Activated CD4-positive, alpha-beta T cell treated with anti-CD3 and anti-CD28 coated beads, Interleukin-2, amount 10 ng/mL, durations not matched to agents 7 days and 5 days (primary cell): Measurements from ENCODE around the gene PRR7. TPM values are rescaled to one million over a fixed set of nuclear protein-coding genes. Genes with fewer than 3 reads are reported as not detected.
A peak's percentile ranks its signal among the peaks of the same experiment; 100 is the strongest.
"Not testable (repeated sequence)": the region's sequence is repeated elsewhere in the genome, so short reads cannot be mapped to it uniquely, and the experiment has no call there.

Source experiments
- CTCF ChIA-PET: fragments of 350-600 bp; sonication (Branson Sonifier 250); formaldehyde crosslinking; loops from one replicate; lab custom pipeline; 2021; ENCODE audit warnings: antibody characterized with exemption; lab: Charles Lee
- POLR2A ChIA-PET: fragments of 350-600 bp; sonication (Branson Sonifier 250); formaldehyde crosslinking; loops from one replicate; lab custom pipeline; 2021; ENCODE audit warnings: antibody characterized with exemption; lab: Charles Lee
- DNase-seq: peaks from one replicate; pipeline ENCODE4 v3.0.0-alpha.2; 2020
- H3K27ac Mint-ChIP-seq: one replicate; pipeline ENCODE4 v1.8.0; 2021; ENCODE audit warnings: mild to moderate bottlenecking, moderate library complexity, mixed read lengths
- H3K27me3 Mint-ChIP-seq: one replicate; pipeline ENCODE4 v1.8.0; 2021; ENCODE audit warnings: mixed read lengths
- H3K36me3 Mint-ChIP-seq: one replicate; pipeline ENCODE4 v1.8.0; 2021; ENCODE audit warnings: low read depth, mixed read lengths
- H3K4me1 Mint-ChIP-seq: one replicate; pipeline ENCODE4 v1.8.0; 2021; ENCODE audit warnings: mixed read lengths
- H3K4me3 Mint-ChIP-seq: one replicate; pipeline ENCODE4 v1.8.0; 2021; ENCODE audit warnings: mild to moderate bottlenecking, moderate library complexity, mixed read lengths
- H3K9me3 Mint-ChIP-seq: one replicate; pipeline ENCODE4 v1.8.0; 2021; ENCODE audit warnings: mixed read lengths
- total RNA-seq, 2 experiments: library from RNA; stranded (reverse); gene quantifications; one replicate each; pipeline ENCODE4 v1.2.3, GENCODE V29; 2021

The PRR7 gene
- total RNA-seq, 2 experiments from 2014 or later = 5.3 to 9.7 TPM

DNA sequence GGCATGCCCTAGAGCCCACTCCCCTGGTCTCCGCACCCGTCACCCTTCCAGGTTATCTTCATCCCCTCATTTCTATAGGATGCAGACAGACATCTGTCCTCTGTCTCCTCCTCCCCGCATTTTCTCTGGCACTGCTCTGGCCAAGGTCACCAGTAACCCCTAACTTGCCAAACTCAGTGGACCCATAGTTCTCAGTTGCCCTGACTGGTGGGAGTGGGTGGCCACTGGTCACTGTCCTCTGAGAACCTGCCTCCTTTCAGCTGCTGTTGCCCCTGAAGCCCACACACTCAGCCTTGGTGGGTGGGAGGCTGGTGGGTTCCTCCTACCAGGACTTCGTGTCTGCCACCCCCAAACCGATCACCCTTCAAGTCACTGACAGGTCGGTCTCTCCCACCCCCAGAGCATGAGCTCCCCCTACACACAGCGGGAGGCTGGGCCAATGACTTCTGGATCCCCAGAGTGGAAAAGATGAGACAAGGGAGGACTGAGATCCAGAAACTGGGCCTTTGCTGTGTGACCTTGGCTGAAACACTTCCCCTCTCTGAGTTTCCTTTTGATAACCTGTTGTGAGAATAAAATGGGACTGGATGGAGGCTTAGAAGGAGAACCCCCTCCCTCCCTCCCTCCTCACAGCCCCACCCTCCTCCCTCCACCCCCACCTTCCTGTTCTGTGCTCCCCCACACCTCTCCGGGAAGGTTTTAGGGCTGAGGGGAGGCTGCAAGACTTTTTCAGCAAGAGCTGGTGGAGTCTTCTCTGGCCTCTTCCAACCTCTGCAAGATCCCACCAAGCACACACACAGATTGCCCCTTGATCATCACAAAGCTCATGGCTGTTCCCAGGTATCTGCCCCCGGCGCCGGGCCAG lies 29.2 kb downstream of the PRR7 start:
- Mint-ChIP-seq H3K27ac (peak overlapping the region; percentile 58), H3K9me3 (no peaks in the 10 kb centered on the region), H3K36me3 (peaks cover 2% of the 10 kb centered on the region), H3K4me1 (peaks cover 59% of the 10 kb centered on the region), H3K4me3 (no peak overlapping the region), H3K27me3 (peaks cover 13% of the 10 kb centered on the region)
- DNase-seq = no peak
- POLR2A ChIA-PET = no interaction called here
- CTCF ChIA-PET = interaction anchor here (0.7 to 46.8 kb wide), 8 partner anchors 12 to 67 kb away, joined by 3 to 1643 read pairs (median 4); partner anchors contain the start of genes F12, GRK6, PFN3 and SLC34A1

DNA sequence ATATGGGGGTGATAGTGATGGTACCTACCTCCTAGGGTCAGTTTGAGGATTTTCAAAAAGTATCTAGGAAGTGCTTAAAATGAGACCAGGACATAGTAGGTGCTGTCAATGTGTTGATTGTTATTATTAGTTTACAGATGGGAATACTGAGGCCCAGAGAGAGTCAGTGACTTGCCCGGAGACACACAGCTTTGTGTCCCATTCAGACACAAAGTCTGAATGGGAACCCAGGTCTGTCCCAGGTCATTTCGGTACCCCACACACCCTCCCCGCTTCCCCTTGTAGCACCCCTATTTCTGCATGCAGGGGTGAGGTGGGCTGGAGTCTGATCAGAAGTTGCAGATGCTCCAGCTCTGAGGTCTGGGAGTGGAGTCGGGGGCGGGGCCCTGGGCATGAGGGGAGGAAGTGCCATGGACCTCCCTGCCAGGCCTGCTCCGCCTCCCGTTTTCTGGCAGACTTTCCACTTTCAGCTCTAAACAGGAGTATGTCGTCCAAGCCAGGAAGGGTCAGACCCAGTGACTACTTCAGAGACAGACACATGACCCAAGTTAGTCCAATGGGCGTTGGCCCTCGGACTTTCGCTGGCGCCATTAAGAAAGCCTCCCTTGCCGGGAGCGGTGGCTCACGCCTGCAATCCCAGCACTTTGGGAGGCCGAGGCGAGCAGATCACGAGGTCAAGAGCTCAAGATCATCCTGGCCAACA lies 30.1 kb downstream of the PRR7 start:
- CTCF ChIA-PET = interaction anchor here (1.0 to 46.8 kb wide), 7 partner anchors 9 to 167 kb away, joined by 3 to 1643 read pairs (median 5); partner anchors contain the start of genes F12, GRK6, PFN3 and SLC34A1
- H3K4me3 Mint-ChIP-seq = no peak overlapping the region
- H3K9me3 Mint-ChIP-seq = no peaks in the 10 kb centered on the region
- no peak for DNase-seq
- POLR2A ChIA-PET = no interaction called here
- H3K27ac Mint-ChIP-seq = no peak overlapping the region
- peaks cover 2% of the 10 kb centered on the region for H3K36me3 Mint-ChIP-seq
- peaks cover 56% of the 10 kb centered on the region for H3K4me1 Mint-ChIP-seq
- peaks cover 13% of the 10 kb centered on the region for H3K27me3 Mint-ChIP-seq

DNA sequence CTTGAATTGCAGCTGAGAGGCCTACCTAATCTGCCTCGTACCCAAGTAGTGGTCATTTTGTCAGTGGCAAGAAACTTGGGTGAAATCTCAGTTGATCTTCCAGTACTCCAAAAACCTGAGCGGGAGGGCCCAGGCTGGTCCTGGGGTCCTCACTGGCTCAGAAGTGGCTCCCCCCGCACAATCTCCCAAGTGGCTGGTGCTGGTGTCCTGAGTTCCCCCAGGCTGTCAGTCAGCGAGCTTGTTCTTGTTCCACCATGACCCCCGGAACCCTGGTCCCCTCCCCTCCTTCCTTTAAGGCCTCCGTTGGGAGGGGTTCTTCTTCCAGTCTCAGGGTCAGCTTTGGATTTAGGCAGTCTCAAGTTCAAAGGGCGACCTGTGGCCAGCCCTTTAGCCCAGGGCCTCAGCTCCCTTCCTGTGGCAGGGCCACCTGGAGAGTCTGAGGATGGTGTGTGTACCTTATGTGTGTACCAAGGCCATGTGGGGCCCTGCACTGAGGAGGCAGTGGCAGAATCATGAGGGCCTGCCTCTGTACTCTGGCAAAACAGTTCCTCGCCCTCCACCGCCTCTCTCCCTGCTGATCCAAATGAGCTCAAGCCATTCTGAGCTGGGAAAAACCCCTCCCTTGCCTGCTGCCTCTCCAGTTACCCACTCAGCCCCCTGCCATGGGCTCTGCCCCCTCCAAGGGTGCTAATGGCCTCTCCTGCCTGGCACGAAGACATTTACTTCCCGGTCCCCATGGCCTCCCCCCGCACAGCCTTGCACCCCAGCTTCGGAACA lies 31.3 kb downstream of the PRR7 start:
- peaks cover 13% of the 10 kb centered on the region for H3K27me3 Mint-ChIP-seq
- DNase-seq = no peak
- no peak overlapping the region for H3K4me3 Mint-ChIP-seq
- POLR2A ChIA-PET = interaction anchor here (0.7 kb wide), 1 partner anchor 166 kb away, joined by 4 read pairs; no protein-coding TSS in a partner anchor
- H3K4me1 Mint-ChIP-seq = peaks cover 51% of the 10 kb centered on the region
- H3K36me3 Mint-ChIP-seq = peaks cover 2% of the 10 kb centered on the region
- CTCF ChIA-PET = interaction anchor here (1.4 to 46.8 kb wide), 10 partner anchors 10 to 69 kb away, joined by 3 to 1643 read pairs (median 6); partner anchors contain the start of genes F12, GRK6, PFN3 and SLC34A1
- no peaks in the 10 kb centered on the region for H3K9me3 Mint-ChIP-seq
- peak overlapping the region; percentile 91 for H3K27ac Mint-ChIP-seq

DNA sequence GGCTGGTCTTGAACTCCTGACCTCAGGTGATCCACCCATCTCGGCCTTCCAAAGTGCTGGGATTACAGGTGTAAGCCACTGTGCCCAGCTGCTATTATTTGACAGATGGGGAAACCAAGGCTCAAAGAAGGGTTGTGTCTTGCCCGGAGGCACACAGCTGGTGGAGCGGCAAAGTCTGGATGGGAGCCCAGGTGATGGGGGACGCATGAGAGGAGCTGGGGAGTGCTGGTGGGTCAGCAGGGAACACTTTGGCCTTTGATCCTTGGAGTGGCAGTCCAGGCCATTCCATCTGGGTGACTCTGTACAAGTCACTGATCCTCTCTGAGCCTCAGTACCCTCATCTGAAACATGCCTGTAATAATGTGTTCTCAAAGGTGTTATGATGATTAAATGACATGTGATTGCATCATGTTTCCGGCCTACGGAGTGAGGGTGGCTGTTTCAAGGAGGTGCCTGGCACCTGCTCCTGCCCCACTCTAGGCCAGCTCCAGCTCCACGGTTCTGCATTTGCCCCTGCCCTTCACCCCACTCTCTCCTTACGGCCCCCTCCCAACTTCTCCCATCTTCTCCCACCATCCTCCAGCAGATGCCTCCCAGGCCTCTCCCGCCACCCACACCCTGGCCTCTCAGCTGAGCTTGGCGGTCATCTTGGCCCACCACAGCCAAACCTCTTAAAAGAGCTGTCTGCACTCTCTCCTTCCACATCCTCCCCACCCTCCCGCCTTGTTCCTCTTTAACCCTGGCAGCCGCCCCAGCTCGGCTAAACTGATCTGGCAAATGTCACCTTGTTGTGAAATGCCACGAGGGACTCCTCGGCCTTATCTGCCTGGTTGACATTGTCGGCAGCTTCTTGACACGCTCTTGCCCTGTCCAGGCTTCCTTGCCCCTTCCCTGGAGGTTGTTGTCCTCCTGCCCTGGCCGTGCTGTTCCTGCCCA lies 32.4 kb downstream of the PRR7 start:
- no peak overlapping the region for H3K4me3 Mint-ChIP-seq
- POLR2A ChIA-PET = interaction anchor here (0.6 kb wide), 1 partner anchor 8 kb away, joined by 3 read pairs; no protein-coding TSS in a partner anchor

DNA sequence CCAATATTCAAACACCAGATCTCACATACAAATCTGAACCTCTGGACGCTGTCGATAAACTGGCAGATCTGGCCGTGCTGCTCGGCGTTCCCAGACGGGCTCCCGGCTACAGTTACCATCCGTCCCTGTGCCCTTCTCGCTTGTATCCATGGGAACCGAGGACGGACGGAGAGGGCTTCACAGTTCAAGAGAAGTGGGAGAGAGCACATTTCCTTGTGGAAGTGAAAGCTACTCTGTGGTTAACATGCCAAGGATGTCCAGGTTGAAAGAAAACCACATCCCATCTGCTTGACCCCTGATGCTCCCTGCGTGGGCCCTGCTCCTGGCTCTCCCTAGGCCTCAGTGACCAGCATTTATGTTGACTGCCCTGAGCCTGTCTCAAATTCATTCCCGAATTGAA lies 33.2 kb downstream of the PRR7 start:
- Mint-ChIP-seq H3K27me3 (peaks cover 3% of the 10 kb centered on the region), H3K9me3 (no peaks in the 10 kb centered on the region), H3K4me3 (no peak overlapping the region), H3K27ac (peak overlapping the region; percentile 91), H3K36me3 (peaks cover 2% of the 10 kb centered on the region), H3K4me1 (peaks cover 41% of the 10 kb centered on the region)
- ChIA-PET POLR2A (interaction anchor here (0.6 kb wide), 1 partner anchor 8 kb away, joined by 3 read pairs; no protein-coding TSS in a partner anchor), CTCF (interaction anchor here (0.6 to 46.8 kb wide), 6 partner anchors 17 to 368 kb away, joined by 3 to 1643 read pairs (median 4); partner anchors contain the start of genes F12, GRK6, PFN3 and SLC34A1)
- no peak for DNase-seq

More for the DNA sequence above, 32.4 kb downstream of the PRR7 start:
- H3K4me1 Mint-ChIP-seq = peaks cover 49% of the 10 kb centered on the region
- peak overlapping the region; percentile 91 for H3K27ac Mint-ChIP-seq
- peak; percentile 42 for DNase-seq
- peaks cover 11% of the 10 kb centered on the region for H3K27me3 Mint-ChIP-seq
- CTCF ChIA-PET = interaction anchor here (1.1 to 46.8 kb wide), 8 partner anchors 11 to 70 kb away, joined by 3 to 1643 read pairs (median 5); partner anchors contain the start of genes F12, GRK6, PFN3 and SLC34A1
- H3K9me3 Mint-ChIP-seq = no peaks in the 10 kb centered on the region
- H3K36me3 Mint-ChIP-seq = peaks cover 2% of the 10 kb centered on the region

DNA sequence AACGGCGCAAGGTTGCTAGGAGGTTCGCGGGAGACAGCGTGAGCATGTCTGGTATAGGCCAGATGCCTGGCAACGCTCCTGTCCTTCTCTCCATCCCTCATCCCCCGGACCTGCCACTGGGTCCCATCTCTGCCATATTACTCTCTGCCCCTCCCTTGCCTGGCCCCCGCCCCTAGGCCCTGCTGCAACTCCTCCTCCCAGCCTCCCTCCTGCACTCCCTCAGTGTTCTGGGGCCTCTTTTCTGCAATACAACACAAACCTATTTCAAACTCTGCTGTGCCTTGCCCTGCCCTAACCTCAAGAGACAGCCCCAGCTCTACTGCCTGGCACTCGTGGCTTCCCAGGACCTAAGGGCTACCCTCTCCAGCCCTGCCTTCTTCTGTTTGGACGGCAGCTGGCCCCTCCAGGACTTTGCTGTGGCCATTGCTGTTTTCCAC lies 35.8 kb downstream of the PRR7 start:
- Mint-ChIP-seq H3K4me3 (no peak overlapping the region), H3K36me3 (peaks cover 4% of the 10 kb centered on the region), H3K4me1 (peaks cover 26% of the 10 kb centered on the region), H3K27ac (no peak overlapping the region), H3K27me3 (no peaks in the 10 kb centered on the region), H3K9me3 (no peaks in the 10 kb centered on the region)
- DNase-seq = no peak
- ChIA-PET POLR2A (no interaction called here), CTCF (interaction anchor here (0.8 to 46.8 kb wide), 3 partner anchors 15 to 93 kb away, joined by 3 to 1643 read pairs (median 3); partner anchors contain the start of genes F12, GRK6, PDLIM7 and PFN3)

DNA sequence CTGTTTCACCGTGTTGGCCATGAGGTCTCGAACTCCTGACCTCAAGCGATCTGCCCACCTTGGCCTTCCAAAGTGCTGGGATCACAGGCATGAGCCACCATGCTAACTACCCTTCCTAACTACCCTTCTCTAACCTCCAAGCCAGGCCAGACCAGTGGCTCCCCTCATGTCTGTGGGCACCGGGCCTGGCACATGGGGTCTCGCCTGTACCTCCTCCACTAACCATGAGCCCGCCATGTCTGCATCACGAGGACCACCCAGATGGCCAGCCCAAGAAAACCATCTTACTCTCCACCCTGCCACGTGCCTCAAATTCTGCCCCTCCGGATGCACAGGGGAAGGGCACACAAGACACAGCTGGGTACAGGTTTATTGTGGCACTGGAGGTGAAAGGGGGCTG lies 36.4 kb downstream of the PRR7 start:
- Mint-ChIP-seq H3K4me1 (peaks cover 21% of the 10 kb centered on the region), H3K36me3 (peaks cover 4% of the 10 kb centered on the region), H3K27ac (no peak overlapping the region), H3K4me3 (no peak overlapping the region), H3K27me3 (no peaks in the 10 kb centered on the region), H3K9me3 (no peaks in the 10 kb centered on the region)
- DNase-seq = no peak
- POLR2A ChIA-PET = no interaction called here
- CTCF ChIA-PET = interaction anchor here (0.8 kb wide), 1 partner anchor 94 kb away, joined by 3 read pairs; no protein-coding TSS in a partner anchor

DNA sequence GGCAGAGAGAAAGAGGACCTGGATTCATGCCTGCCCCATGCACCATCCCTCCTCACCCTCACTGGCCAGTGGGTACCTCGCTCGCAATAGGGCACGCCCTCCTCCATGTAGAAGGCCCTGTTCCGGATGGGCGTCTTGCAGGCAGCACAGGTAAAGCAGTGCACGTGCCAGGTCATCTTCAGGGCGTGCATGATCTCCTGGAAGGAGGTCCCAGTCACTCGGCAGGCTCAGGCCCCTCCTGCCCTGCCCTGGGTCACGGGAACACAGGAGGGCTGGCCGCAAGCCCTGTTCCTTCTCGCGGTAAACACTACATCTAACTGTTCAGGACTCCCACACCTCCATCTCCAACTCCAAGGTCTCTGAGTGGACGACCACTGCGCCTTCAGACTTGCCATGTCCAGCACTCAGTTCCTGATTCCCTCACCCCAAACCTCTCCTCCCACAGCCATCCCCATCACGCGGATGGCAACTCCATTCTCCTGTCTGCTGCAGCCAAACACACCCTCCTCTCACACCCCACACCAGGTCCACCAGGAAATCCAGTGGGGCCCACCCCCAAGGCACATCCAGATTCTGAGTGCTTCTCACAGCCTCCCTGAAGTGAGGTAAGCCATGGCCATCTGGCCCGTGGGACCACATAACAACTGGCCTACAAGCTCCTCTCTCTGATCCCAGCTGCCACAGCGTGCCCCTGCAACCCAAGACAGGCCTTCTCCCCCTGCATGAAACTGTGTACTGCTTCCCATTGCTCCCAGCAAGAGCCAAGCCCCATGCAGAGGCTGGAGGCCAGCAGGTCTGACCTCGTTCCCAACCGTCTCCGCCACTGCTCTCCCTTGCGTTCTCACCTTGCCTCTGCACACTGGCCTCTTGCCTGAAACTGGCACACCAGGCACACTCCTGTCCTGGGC lies 37.6 kb downstream of the PRR7 start:
- ChIA-PET POLR2A (no interaction called here), CTCF (interaction anchor here (1.2 to 1.3 kb wide), 2 partner anchors 10 to 12 kb away, joined by 3 read pairs; no protein-coding TSS in a partner anchor)
- Mint-ChIP-seq H3K27ac (no peak overlapping the region), H3K36me3 (peaks cover 2% of the 10 kb centered on the region), H3K9me3 (no peaks in the 10 kb centered on the region), H3K27me3 (no peaks in the 10 kb centered on the region), H3K4me3 (no peak overlapping the region), H3K4me1 (peaks cover 9% of the 10 kb centered on the region)
- DNase-seq = no peak

DNA sequence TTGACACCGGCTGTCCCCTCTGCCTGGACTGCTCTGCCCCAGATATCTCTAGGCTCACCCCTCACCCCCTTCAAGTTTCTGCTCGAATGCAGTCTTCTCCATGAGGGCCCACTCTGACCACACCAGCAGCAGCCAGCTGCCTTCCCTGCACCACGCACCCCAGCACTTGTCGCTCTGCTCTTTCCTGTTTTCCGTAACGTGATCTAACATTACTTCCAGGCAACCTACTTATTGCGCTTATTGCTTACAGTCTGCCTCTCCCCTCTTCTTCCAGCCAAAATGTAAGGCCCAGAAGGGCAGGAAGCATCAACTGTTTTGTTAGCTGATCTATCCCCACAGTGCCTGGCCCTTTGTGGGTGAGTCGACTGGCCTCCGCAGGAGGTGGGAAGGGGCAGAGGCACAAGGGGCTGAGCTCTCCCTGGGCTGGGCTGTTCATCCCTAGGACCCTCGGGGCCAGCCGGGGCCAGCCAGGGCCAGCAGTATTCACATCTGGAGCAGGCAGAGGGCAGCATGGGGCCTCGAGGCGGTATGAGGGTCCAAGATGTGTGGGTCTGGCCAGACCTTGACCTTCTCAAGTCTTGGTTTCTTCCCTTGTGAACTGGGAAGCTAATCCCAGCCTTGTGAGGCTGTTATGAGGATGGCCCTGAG lies 38.4 kb downstream of the PRR7 start:
- no peak for DNase-seq
- H3K27ac Mint-ChIP-seq = no peak overlapping the region
- H3K36me3 Mint-ChIP-seq = peaks cover 3% of the 10 kb centered on the region
- no peaks in the 10 kb centered on the region for H3K9me3 Mint-ChIP-seq
- H3K4me1 Mint-ChIP-seq = peaks cover 3% of the 10 kb centered on the region
- CTCF ChIA-PET = interaction anchor here (0.6 to 1.3 kb wide), 3 partner anchors 9 to 941 kb away, joined by 3 read pairs; no protein-coding TSS in a partner anchor
- H3K4me3 Mint-ChIP-seq = no peak overlapping the region
- POLR2A ChIA-PET = no interaction called here
- no peaks in the 10 kb centered on the region for H3K27me3 Mint-ChIP-seq

DNA sequence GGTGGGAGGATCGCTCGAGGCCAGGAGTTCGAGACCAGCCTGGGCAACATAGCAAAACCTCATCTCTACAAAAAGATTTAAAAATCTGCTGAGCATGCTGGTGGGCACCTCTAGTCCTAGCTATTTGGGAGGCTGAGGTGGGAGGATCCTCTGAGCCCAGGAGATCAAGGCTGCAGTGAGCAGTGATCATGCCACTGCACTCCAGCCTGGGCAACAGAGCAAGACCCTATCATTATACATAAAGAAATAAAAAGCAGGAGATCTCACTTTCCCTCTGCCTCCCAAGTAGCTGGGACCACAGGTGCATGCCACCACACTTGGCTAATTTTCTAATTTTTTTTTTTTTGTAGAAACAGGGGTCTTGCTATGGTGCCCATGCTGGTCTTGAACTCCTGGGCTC lies 39.1 kb downstream of the PRR7 start:
- CTCF ChIA-PET = interaction anchor here (0.8 to 1.3 kb wide), 2 partner anchors 9 to 12 kb away, joined by 3 to 4 read pairs; partner anchors contain the start of gene PDLIM7
- POLR2A ChIA-PET, H3K4me1 Mint-ChIP-seq, H3K27ac Mint-ChIP-seq, H3K9me3 Mint-ChIP-seq, H3K27me3 Mint-ChIP-seq, H3K4me3 Mint-ChIP-seq, DNase-seq, H3K36me3 Mint-ChIP-seq: not testable (repeated sequence)
